GM19238 (cell line): ENCODE data around the gene CLASP1.
"Not testable (repeated sequence)": the region's sequence is repeated elsewhere in the genome, so short reads cannot be mapped to it uniquely, and the experiment has no call there.

Source experiments
- DNase-seq: peaks from one replicate; pipeline ENCODE4 v3.0.0; 2011; ENCODE audit warnings: low spot score; ENCODE audit not compliant: insufficient read length

The CLASP1 gene

GRCh38 chr2:121475811-121476571 lies 173.3 kb downstream of the CLASP1 start:
- no peak for DNase-seq

GRCh38 chr2:121473512-121473911 lies 175.8 kb downstream of the CLASP1 start:
- no peak for DNase-seq

GRCh38 chr2:121472470-121472993 lies 176.7 kb downstream of the CLASP1 start:
- DNase-seq, result no peak

- no peak for DNase-seq
Observed at GRCh38 chr2:121471532-121472469, 177.5 kb downstream of the CLASP1 start.

GRCh38 chr2:121470917-121471316 lies 178.3 kb downstream of the CLASP1 start:
- no peak for DNase-seq

GRCh38 chr2:121469356-121469755 lies 179.9 kb downstream of the CLASP1 start:
- DNase-seq, result no peak

- no peak for DNase-seq
Observed at GRCh38 chr2:121468936-121469335, 180.3 kb downstream of the CLASP1 start.

GRCh38 chr2:121459291-121459690 lies 190.0 kb downstream of the CLASP1 start:
- no peak for DNase-seq

- no peak for DNase-seq
Observed at GRCh38 chr2:121456325-121456724, 192.9 kb downstream of the CLASP1 start.

- DNase-seq, result no peak
Observed at GRCh38 chr2:121455446-121455845, 193.8 kb downstream of the CLASP1 start.

- no peak for DNase-seq
Observed at GRCh38 chr2:121454549-121455090, 194.6 kb downstream of the CLASP1 start.

- no peak for DNase-seq
Observed at GRCh38 chr2:121451398-121451797, 197.9 kb downstream of the CLASP1 start.

- DNase-seq, result no peak
Observed at GRCh38 chr2:121450301-121450700, 199.0 kb downstream of the CLASP1 start.

GRCh38 chr2:121446647-121447241 lies 202.5 kb downstream of the CLASP1 start:
- DNase-seq, result no peak

GRCh38 chr2:121442889-121443288 lies 206.4 kb downstream of the CLASP1 start:
- no peak for DNase-seq

- not testable (repeated sequence) for DNase-seq
Observed at GRCh38 chr2:121438290-121438689, 211.0 kb downstream of the CLASP1 start.

GRCh38 chr2:121436918-121437317 lies 212.3 kb downstream of the CLASP1 start:
- no peak for DNase-seq

GRCh38 chr2:121435790-121436189 lies 213.5 kb downstream of the CLASP1 start:
- no peak for DNase-seq

- no peak for DNase-seq
Observed at GRCh38 chr2:121431214-121431613, 218.0 kb downstream of the CLASP1 start.

GRCh38 chr2:121429927-121430520 lies 219.2 kb downstream of the CLASP1 start:
- no peak for DNase-seq
